Nephron progenitor cell (in vitro differentiated cells): ENCODE measurements around the gene TMEM203.

Experiments used
- DNase-seq: peaks from one replicate; pipeline ENCODE4 v3.0.0; 2021
- H3K27ac Mint-ChIP-seq: 2 replicates; pipeline ENCODE4 v1.8.0; 2021; ENCODE audit warnings: mild to moderate bottlenecking, moderate library complexity, mixed read lengths
- H3K27me3 Mint-ChIP-seq: 2 replicates; pipeline ENCODE4 v1.8.0; 2021; ENCODE audit warnings: mild to moderate bottlenecking, low read depth, mixed read lengths; ENCODE audit not compliant: poor library complexity
- H3K36me3 Mint-ChIP-seq: 2 replicates; pipeline ENCODE4 v1.8.0; 2021; ENCODE audit warnings: low read depth, mixed read lengths
- H3K4me1 Mint-ChIP-seq: 2 replicates; pipeline ENCODE4 v1.8.0; 2021; ENCODE audit warnings: mixed read lengths
- H3K4me3 Mint-ChIP-seq: 2 replicates; pipeline ENCODE4 v1.8.0; 2021; ENCODE audit warnings: mild to moderate bottlenecking, moderate library complexity, mixed read lengths
- H3K9me3 Mint-ChIP-seq: 2 replicates; pipeline ENCODE4 v1.8.0; 2021; ENCODE audit warnings: mild to moderate bottlenecking, moderate library complexity, mixed read lengths
- TF ChIP-seq, protein P1 (sequence below): fragments of 200-600 bp; sonication (generic); IDR thresholded peaks from 2 replicates; pipeline ENCODE4 v1.5.0; 2021; ENCODE audit warnings: antibody characterized with exemption

TMEM203 gene, protein sequence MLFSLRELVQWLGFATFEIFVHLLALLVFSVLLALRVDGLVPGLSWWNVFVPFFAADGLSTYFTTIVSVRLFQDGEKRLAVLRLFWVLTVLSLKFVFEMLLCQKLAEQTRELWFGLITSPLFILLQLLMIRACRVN

DNA sequence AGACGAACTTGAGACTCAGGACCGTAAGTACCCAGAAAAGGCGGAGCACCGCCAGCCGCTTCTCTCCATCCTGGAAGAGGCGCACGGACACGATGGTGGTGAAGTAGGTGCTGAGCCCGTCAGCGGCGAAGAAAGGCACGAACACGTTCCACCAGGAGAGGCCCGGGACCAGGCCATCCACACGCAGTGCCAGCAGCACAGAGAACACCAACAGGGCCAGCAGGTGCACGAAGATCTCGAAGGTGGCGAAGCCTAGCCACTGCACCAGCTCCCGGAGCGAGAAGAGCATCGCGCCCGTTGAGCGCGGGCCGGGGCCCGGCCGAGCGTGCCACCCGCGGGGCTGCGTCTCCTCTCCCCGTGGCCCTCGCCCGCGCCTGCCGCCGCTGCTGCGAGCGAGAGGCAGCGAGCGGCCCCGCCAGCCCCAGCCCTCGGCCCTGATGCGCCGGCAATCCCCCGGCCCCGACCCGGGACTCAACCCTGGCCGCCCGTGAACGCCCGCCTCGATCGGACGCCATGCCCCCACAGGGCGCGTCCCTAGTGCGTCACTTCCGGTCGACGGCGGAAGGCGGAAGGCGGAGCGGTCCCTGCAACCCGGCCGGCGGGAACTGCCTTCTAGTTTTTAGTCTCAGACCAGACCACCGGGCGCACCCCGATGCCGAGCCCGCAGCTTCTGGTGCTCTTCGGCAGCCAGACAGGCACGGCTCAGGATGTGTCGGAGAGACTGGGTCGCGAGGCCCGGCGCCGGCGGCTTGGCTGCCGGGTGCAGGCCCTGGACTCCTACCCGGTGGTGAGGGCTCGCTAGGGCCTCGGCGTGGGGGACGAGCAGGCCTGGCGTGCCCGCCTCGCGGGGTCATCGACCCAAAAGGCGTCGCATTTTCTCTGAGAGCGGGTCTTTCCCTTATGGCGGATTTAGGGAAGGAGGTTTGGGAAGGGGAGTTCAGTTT lies at the start of gene TMEM203, which contains the start of gene NDOR1:
Gene TMEM203 (minus strand): TSS at position 523 of the 944 bp plus-strand sequence. CDS start 234 bp downstream, at position 289.
Gene NDOR1 (plus strand): TSS at position 575 of the 944 bp plus-strand sequence. CDS start 78 bp downstream, at position 653.
- peaks cover 55% of the 10 kb centered on the region for H3K4me1 Mint-ChIP-seq
- no peaks in the 10 kb centered on the region for H3K27me3 Mint-ChIP-seq
- H3K27ac Mint-ChIP-seq = peak within 1 kb of the TSS; percentile 97
- H3K36me3 Mint-ChIP-seq = peaks cover 10% of the 10 kb centered on the region
- DNase-seq = peak; percentile 98
- TF ChIP-seq, protein P1, sequence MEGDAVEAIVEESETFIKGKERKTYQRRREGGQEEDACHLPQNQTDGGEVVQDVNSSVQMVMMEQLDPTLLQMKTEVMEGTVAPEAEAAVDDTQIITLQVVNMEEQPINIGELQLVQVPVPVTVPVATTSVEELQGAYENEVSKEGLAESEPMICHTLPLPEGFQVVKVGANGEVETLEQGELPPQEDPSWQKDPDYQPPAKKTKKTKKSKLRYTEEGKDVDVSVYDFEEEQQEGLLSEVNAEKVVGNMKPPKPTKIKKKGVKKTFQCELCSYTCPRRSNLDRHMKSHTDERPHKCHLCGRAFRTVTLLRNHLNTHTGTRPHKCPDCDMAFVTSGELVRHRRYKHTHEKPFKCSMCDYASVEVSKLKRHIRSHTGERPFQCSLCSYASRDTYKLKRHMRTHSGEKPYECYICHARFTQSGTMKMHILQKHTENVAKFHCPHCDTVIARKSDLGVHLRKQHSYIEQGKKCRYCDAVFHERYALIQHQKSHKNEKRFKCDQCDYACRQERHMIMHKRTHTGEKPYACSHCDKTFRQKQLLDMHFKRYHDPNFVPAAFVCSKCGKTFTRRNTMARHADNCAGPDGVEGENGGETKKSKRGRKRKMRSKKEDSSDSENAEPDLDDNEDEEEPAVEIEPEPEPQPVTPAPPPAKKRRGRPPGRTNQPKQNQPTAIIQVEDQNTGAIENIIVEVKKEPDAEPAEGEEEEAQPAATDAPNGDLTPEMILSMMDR = no peak
- no peaks in the 10 kb centered on the region for H3K9me3 Mint-ChIP-seq
- H3K4me3 Mint-ChIP-seq = peak within 1 kb of the TSS; percentile 96

DNA sequence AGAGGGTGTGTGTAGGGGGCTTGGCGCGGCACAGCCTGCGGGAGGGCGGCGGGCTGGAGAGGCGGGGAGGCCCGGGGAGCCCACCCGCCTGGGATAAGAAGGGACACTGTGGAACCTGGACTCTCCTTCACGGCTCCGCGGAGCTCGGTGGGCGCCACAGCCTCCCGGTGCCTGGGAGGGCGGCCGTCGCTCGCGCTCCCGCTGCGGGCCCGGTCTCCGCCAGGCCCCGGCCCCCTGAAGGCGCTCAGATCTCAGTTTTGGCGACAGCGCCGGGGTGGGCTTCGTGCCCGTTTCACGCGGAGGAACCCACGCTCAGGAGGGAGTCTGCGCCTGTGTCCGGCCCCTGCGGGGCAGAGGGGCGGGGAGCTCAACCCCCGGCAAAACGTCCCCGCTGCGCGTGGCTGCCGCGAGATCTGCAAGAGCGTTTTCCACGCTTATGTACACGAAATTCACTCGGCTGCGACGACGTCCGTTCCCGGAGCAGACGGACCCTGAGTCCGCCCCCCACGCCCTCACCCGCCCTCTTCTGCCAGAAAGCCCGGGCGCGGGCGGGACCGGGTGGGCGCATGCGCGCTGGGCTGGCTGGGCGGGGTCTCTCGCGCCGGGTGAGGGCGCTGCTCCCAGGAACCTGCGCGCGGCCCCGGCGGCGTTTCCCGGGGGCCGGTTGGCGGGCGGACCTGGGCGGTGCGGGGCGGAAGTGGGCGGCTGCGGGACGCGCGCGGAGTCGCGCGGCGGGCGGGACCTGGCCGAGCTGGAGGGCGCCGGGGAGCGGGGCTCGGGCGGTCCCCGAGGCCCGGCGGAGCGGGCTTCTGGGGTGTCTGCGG lies 49.4 kb upstream of the TMEM203 start, which contains the start of gene NELFB:
Gene NELFB (plus strand): TSS at position 704 of the 824 bp plus-strand sequence.
- Mint-ChIP-seq H3K4me3 (peak within 1 kb of the TSS; percentile 93), H3K27me3 (no peaks in the 10 kb centered on the region), H3K4me1 (peaks cover 41% of the 10 kb centered on the region), H3K27ac (peak within 1 kb of the TSS; percentile 92), H3K36me3 (peaks cover 13% of the 10 kb centered on the region), H3K9me3 (no peaks in the 10 kb centered on the region)
- peak; percentile 99 for DNase-seq
- TF ChIP-seq, protein P1 = no peak

DNA sequence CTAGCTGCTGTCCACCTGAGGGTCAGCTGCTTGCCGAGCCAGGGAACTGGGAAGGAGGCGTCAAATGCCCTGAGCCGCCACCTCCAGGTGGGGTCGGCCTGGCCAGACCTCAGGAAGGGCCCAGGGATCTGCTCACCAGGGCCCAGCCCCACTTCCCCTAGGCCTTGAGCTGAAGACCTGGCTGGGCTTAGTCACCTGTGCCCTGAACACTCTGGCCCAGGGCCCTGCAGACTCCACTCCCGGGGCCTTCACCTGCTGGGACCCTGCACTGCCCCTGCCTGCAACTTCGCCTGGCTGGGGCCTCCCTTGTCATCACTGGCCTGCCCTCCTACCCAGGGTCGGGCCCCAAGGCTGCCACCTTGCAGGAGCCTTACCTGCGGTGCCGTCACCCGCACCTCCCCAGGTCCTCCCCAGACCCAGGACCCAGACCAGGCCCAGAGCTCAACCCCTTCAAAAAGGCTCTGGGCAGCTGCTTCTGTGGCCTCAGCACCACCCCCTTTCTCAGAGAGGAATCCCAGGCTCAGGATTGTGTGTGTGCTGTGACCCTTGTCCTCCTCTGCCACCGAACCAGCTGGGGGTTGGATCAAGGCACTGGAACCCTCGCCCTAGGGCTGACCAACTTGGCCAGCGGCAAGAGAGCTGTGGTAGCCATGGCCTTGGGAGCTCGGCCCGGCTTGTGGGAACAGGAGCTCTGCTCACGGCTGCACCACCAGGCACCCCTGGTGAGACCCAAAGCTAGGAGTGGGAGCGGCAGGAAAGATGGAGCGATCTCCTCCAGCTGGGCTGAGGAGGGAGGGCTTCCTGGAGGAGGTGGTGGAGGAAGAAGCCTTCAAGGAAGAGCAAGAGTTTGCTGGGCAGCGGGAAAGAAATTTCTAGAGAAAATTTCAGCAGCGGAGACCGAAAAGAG lies 48.5 kb upstream of the TMEM203 start:
- Mint-ChIP-seq H3K9me3 (no peaks in the 10 kb centered on the region), H3K4me3 (peak overlapping the region; percentile 93), H3K27ac (peak overlapping the region; percentile 92), H3K27me3 (no peaks in the 10 kb centered on the region), H3K36me3 (peaks cover 8% of the 10 kb centered on the region), H3K4me1 (peaks cover 46% of the 10 kb centered on the region)
- no peak for DNase-seq
- TF ChIP-seq, protein P1 = no peak

DNA sequence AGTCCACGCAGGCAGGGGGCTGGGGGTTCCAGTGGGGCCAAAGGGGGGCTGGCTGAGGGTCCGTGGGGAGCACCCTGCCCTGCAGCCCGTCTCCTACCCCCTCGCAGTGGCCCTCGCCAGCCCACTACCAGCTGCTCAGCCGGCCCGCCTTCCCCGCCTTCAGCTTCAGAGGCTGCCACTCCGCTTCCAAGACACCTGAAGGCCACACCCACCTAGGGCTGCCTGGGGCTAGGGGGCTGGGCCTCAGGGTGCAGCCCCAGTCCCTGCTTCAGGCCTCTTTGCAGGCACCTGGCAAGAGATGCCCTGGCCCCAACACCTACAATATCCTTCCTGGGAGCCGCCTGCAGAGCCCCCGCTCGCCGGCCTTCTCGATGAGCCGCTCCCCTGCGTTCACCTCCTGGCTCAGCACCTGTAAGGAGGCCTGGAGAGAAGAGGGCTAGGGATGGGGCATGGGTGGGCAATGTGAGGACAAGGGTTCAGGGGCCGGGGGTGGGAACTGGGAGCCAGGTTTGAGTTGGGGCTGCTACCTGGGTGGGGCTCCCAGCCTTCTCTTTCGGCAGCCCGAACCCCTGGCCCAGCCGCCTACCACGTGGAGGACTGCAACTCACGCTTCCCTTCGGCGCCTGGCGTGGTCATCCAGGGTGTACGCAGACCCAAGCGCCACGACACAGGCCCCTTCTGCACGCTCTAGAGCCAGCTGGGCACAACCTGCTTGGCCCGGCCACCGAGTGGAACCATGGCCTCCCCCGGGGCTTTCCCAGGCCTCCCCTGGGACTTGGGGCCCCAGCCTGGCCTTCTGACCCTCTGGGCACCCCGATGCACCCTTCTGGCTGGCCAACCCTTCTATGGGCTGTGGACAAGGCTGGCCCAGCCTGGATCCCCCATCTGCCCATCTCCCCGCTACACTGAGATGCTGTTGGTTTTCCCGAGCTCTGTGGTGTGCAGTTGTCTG lies 47.4 kb upstream of the TMEM203 start:
- H3K4me3 Mint-ChIP-seq = peak overlapping the region; percentile 60
- peaks cover 49% of the 10 kb centered on the region for H3K4me1 Mint-ChIP-seq
- TF ChIP-seq, protein P1 = no peak
- H3K36me3 Mint-ChIP-seq = no peaks in the 10 kb centered on the region
- no peak for DNase-seq
- no peak overlapping the region for H3K27ac Mint-ChIP-seq
- no peaks in the 10 kb centered on the region for H3K27me3 Mint-ChIP-seq
- H3K9me3 Mint-ChIP-seq = no peaks in the 10 kb centered on the region
